T-helper 9 cell (primary cell): ENCODE data around the gene MAIP1.

ENCODE experiments used
- DNase-seq: peaks from one replicate; pipeline ENCODE4 v3.0.0-alpha.2; 2020

The MAIP1 gene

DNA sequence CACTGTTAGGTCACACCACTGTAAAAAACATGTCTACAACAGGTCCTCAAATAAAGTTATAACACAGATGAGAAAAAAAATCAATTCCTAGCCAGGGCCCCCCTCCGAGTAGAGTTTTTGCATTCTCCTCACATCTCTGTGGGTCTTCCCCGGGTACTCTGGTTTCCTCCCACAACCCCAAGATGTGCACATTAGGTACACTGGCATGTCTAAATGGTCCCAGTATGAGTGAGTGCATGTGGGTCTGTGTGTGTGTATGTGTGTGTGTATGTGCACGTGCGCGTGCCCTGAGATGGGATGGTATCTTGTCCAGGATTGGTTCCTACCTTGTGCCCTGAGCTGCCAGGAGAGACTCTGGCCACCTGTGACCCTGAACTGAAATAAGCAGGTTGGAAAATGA, 5.0 kb upstream of the MAIP1 start:
- DNase-seq = no peak

GRCh38 chr2:199951023-199951422, 4.4 kb upstream of the MAIP1 start:
- no peak for DNase-seq

- no peak for DNase-seq
Observed at GRCh38 chr2:199955007-199955338, 409 bp upstream of the MAIP1 start.

GRCh38 chr2:199956062-199956380, 639 bp downstream of the MAIP1 start:
- DNase-seq = no peak

DNA sequence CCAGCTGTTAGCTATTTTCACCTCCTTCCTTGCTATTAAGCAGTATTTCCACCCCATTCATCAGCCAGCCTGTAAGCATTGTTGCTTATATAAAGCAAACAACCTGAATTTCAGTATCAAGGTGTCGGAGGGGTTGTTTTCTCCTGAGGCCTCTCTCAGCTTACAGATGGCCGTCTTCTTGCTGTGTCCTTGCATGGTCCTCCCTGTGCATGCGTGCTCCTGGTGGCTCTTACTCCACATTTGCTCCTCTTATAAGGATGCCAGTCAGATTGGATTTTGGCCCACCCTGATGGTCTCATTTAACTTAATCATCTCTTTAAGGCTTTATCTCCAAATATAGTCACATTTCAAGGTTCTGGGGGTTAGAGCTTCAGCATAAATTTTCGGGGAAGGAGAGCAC, 2.6 kb downstream of the MAIP1 start:
- DNase-seq = no peak

- no peak for DNase-seq
Observed at GRCh38 chr2:199962203-199962602, 6.8 kb downstream of the MAIP1 start.

GRCh38 chr2:199966405-199966804, 11.0 kb downstream of the MAIP1 start:
- DNase-seq = no peak

DNA sequence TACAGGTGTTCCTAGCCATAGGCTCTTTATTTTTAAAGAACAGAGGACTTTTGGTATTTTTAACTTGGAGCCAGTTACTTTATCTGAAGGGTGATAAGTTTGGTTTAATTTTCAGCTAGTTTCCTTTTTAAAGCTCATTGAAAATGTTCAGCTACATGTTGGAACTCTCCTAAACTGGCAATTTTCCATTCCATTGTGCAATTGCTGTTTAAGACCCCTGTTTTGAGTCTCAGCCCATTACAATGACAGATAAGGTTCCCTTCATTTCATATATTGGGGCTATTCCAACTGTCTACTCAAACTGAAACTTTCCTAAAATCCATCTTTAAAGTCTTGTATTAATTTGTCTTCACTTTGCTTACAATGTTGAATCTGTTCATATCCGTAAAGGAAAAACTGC, 11.6 kb downstream of the MAIP1 start:
- no peak for DNase-seq

- no peak for DNase-seq
Observed at GRCh38 chr2:199968126-199968525, 12.7 kb downstream of the MAIP1 start.

DNA sequence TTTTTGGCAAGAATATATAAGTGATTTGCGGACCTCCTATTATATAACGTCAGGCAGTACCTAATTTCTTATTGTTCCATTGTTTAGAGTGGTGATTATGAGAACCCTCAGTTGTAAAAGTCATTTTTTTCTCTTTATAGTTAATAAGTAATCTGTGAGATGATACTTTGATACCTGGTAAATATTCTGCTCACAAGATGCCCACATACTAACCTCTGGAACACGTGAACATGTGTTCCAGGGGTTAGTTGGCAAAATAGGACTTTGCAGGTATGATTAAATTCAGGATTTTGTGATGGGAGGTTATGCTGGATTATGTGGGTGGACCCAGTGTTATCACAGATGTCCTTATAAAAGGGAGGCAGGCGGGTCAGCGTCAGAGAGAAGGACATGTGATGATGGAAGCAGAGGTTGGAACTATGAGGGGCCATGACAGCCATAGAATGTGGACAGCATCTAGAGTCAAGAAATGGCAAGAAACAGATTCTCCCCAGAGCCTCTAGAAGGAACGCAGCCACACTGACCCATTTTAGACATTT, 16.8 kb downstream of the MAIP1 start:
- no peak for DNase-seq

- no peak for DNase-seq
Observed at GRCh38 chr2:199973703-199974102, 18.3 kb downstream of the MAIP1 start.

- no peak for DNase-seq
Observed at GRCh38 chr2:199975273-199975895, 20.0 kb downstream of the MAIP1 start.

GRCh38 chr2:199977984-199978415, 22.6 kb downstream of the MAIP1 start:
- no peak for DNase-seq

- no peak for DNase-seq
Observed at GRCh38 chr2:199979398-199979797, 24.0 kb downstream of the MAIP1 start.

- peak; percentile 88 for DNase-seq
Observed at GRCh38 chr2:199979832-199980628, 24.6 kb downstream of the MAIP1 start.

DNA sequence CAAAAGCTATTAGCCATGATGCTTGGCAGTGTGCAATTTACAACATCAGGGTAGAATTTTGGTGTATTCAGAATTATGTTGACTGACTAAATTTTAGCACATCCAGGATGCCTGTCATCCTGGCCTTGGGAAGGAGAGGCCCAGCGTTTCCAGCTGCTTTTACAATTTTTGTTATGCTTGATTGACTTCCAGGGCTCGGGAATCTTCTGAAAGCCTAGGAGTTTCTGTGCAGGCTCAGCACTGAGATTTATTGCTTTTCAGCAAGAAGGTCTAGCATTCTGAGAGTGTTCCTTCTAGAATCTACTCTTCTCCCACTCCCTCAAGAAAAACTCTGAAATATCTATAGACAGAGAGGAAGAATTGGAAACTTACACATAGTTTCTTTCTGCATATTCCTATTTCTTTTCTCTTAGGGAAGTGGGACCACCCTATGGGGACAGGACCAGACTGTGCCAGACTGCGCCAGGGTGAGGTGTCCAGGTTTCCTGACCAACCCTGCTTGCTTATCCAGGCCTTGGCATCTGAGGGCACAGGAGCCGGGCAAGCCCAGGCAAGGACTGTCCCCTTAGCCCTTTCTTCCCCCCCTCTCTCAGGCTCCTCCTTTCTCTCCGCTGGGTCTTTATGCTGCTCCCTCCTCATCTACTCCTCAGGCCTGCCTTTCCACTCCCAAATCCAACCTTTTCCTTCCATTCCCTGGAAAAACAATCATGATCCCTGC, 26.9 kb downstream of the MAIP1 start:
- no peak for DNase-seq

DNA sequence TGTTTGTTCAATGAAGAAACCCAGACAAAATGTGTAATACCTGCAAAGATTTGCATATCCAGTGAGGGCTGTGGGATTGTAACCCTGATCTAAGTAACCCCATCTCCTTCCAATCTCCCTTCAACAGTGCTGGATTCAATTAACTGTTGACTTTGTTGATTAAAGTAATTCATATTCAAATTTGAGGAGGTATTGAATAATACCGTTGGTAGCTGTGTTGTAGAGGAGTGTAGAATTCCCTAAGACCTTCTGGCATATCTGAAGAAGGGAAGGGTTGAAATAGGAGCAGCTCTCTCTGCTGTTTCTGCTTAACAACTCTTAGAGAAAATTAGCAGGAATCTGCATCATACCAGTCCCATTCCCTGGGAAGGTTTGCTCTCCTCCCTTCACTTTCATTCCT, 28.2 kb downstream of the MAIP1 start:
- no peak for DNase-seq

- DNase-seq = no peak
Observed at GRCh38 chr2:199984159-199984558, 28.8 kb downstream of the MAIP1 start.

DNA sequence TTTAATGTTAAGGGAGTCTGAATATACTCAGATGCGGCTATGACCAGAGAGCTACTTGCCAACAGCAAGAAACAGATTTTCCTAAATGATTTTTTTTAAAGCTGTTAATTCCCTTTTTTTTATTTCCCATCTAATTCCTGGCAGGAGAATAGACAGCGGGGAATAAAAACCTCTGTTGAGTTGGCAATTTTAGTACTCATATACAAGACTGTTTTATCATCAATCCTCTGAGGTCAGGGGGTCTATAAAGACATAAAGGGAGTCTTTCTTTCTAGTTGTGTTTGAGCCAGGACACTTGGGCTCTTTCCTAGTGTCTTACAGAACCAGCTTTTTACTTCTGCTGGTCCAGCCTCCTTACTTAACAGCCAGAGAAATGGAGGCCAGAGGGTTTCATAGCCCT, 29.4 kb downstream of the MAIP1 start:
- no peak for DNase-seq

- DNase-seq = peak; percentile 24
Observed at GRCh38 chr2:199985625-199986207, 30.3 kb downstream of the MAIP1 start.

DNA sequence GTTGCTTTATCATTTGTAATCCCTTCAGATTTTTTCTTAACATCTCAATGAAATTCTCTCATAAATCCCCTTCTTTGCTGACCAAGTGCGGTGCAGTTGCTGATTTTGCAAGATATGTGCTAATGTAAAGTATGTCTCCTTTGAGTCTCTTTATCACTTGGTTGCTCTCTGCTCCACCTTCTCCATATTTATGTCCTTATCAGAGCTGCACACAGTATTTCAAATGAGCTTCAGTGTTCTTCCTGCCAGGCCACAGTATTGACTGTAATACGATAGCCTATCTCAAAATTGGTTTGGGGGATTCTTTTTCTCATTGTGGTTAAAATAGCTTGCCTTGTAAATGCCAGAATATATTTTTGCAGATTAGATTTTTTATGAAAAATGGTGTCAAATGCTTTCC, 32.2 kb downstream of the MAIP1 start:
- DNase-seq = no peak

- DNase-seq = no peak
Observed at GRCh38 chr2:199988151-199988550, 32.8 kb downstream of the MAIP1 start.

GRCh38 chr2:199989822-199990221, 34.4 kb downstream of the MAIP1 start:
- no peak for DNase-seq

DNA sequence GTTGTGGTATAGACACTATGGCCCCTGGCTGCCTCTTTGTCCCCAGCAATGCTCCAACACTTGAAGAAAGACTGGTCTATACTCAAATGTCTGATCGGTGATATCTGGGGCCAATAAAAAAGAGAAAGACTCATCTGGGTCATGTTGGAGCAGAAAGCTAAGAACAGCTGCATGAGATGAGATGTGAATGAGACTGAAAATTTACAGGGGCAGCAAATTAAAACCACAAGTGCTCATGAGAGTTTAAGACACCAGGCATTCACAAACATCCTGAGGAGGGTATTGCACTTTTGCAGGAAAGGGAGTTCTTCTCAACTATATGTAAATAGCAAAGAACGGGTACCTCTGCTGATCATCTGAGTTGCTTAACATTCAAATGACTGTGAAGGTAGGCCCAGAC, 36.3 kb downstream of the MAIP1 start:
- DNase-seq = no peak
